MV-4-11 (cell line): Measurements from ENCODE around the gene MAIP1.

ENCODE experiments used
- DNase-seq: peaks from one replicate; lab custom pipeline; 2025; lab: John Stamatoyannopoulos, UW

The MAIP1 gene

DNA sequence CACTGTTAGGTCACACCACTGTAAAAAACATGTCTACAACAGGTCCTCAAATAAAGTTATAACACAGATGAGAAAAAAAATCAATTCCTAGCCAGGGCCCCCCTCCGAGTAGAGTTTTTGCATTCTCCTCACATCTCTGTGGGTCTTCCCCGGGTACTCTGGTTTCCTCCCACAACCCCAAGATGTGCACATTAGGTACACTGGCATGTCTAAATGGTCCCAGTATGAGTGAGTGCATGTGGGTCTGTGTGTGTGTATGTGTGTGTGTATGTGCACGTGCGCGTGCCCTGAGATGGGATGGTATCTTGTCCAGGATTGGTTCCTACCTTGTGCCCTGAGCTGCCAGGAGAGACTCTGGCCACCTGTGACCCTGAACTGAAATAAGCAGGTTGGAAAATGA, 5.0 kb upstream of the MAIP1 start:
- no peak for DNase-seq

DNA sequence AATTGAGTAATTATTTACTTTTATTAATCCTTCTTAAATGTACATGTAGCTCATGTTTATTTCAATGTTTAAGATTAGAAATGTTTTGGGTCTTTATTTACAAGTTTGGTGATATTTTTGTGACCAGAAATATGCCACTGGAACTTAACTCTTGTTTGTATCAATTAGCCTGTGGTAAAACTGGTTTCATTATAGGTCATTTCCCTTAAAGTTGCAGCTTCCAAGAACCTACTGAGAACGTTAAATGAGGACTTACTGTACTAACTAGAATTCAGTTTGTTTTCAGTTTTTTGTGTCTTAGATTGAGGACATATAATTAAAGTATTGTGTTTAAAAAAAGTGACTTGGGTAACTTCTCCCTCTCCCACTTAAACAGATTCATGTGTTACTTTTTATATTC, 4.4 kb upstream of the MAIP1 start:
- peak; percentile 10 for DNase-seq

DNA sequence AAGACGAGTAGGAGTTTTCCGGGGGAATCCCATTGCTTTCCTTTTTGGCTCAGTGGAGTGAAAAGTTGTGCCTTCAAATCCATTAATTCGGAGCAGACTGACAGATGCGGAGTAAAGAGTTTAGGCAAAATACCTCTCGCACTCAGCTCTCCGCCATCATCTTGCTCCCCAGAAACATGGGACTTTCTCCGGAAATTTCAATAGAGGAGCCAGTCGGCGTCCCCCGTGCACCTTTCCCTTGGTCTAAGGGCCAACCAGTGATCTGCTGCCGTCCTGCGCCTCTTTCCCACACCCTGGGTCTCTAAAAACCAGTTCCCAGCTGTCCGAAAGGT, 409 bp upstream of the MAIP1 start:
- no peak for DNase-seq

DNA sequence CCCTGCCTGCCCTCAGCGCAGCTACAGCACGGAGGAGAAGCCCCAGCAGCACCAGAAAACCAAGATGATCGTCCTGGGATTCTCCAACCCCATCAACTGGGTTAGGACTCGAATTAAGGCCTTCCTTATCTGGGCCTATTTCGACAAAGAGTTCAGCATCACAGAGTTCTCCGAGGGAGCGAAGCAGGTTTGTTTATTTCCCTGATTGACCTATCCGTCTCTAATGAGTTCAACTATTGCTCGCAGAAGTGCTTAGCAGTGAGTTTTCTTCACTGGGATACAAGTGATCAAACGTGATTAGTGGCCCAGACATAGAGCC, 639 bp downstream of the MAIP1 start:
- DNase-seq, result no peak

DNA sequence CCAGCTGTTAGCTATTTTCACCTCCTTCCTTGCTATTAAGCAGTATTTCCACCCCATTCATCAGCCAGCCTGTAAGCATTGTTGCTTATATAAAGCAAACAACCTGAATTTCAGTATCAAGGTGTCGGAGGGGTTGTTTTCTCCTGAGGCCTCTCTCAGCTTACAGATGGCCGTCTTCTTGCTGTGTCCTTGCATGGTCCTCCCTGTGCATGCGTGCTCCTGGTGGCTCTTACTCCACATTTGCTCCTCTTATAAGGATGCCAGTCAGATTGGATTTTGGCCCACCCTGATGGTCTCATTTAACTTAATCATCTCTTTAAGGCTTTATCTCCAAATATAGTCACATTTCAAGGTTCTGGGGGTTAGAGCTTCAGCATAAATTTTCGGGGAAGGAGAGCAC, 2.6 kb downstream of the MAIP1 start:
- no peak for DNase-seq

DNA sequence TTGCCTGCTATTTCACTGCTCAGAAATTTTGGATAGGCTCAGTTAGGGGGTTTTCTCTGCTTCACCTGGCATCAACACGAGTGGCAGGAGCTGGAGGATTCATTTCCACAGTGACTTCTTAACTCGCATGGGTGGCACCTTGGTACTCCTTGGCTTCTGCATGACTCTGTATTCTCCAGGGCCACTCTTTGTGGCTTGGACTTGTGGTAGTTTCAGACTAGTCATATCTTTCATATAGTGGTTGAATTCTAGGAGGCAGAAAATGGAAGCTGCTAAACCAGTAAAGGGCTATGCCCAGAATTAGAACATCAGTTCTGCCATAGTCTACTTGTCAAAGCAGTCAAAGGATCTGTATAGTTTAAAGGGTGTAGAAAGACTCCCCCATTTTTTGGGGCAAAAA, 6.8 kb downstream of the MAIP1 start:
- no peak for DNase-seq

DNA sequence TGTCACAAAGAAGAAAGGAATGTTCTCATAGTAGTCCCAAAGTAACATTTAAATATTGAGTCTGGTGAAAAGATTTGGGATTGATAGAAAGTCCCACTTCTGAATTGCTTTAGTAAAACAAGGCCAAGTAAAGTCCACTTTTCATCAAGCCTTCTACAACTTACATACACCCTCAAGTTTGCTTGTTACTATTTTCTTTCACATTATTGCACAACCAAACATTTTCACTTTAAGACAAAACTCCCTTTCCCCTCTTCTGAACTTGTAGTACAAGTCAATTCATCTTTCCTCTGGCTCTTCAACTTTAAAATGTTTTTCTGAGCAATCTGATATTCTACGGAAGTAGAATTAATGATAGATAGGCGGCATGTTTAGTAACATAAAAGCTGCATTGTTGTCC, 11.0 kb downstream of the MAIP1 start:
- no peak for DNase-seq

DNA sequence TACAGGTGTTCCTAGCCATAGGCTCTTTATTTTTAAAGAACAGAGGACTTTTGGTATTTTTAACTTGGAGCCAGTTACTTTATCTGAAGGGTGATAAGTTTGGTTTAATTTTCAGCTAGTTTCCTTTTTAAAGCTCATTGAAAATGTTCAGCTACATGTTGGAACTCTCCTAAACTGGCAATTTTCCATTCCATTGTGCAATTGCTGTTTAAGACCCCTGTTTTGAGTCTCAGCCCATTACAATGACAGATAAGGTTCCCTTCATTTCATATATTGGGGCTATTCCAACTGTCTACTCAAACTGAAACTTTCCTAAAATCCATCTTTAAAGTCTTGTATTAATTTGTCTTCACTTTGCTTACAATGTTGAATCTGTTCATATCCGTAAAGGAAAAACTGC, 11.6 kb downstream of the MAIP1 start:
- DNase-seq, result no peak

DNA sequence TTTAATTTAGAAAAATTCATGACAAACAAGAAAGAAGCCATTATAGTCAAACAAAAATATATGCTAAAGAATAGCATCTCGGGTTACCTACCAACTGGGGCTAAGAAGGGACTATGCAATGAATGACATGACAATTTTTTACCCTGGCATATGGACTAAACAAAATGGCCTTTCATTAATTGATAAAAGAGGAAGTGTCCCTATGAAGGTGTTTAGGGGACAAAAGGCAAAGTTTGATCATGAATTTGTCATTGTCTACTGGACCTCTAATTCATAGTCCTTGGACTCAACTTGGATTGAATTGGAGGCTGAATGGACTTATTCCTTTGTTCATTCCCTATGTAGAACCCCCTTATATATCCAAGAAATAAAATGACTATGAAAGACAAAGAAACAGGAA, 12.7 kb downstream of the MAIP1 start:
- DNase-seq, result no peak

DNA sequence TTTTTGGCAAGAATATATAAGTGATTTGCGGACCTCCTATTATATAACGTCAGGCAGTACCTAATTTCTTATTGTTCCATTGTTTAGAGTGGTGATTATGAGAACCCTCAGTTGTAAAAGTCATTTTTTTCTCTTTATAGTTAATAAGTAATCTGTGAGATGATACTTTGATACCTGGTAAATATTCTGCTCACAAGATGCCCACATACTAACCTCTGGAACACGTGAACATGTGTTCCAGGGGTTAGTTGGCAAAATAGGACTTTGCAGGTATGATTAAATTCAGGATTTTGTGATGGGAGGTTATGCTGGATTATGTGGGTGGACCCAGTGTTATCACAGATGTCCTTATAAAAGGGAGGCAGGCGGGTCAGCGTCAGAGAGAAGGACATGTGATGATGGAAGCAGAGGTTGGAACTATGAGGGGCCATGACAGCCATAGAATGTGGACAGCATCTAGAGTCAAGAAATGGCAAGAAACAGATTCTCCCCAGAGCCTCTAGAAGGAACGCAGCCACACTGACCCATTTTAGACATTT, 16.8 kb downstream of the MAIP1 start:
- no peak for DNase-seq

DNA sequence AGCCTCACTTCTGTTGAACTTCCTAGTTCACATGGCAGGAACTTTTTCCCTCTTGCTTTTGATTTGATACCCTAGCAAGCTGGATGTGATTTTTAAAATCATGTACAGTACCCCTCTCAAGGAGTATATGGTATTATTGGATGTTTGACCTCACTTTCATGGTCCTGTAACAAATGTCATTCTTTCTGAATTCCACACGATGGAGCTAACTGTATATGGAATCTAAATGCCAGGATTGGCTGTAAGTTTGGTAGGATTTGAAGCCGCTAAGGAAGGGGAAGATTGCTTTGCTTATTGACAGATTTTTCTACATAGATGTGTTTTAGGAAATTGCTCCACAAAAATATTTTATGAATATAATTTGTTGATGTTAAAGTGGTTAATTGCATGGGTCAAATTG, 18.3 kb downstream of the MAIP1 start:
- peak; percentile 30 for DNase-seq

DNA sequence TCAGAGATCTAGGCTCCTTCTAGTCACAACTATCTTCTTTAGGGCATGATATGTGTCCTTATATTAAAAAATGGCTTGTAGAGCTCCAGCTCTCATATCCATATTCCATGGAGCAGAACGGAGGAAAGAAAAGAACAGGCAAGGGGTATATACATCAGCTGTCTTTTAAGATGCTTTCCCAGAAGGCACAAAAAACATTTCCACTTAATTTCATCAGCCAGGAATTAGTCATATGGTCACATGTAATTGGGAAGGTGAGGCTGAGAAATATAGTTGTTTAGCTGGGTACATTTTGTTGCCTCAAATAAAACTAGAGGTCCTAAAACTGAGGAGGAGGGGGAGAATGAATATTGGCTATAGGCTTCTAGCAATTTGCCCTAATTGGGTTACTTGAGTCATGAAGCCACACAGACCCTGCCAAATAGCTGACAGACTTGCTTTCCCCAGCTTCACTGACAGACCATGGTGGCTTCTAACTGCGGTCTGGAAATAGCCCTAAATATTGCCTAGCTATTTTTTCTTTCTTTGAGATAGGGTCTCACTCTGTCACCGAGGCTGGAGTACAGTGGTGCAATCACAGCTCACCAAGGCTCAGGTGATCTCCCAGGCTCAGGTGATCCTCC, 20.0 kb downstream of the MAIP1 start:
- DNase-seq, result no peak

DNA sequence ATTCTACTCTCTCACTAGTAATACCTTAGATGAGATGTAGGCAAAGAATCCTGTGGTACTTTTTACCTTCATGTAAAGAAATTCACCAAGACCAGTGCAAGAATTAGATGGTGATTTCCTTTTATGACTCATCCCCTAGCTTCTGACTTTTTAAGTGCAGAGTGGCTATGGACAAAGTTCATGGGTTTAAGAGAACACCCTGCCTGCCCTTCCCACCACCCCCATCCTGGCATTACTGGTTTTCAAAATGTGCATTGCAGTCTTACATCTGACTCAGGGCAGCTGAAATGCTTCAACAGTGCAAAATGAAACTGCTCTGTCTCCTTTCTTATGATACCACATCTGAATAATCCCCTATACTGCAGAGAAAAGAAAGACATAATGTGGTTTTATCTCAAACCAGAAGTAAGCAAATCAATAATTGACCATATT, 22.6 kb downstream of the MAIP1 start:
- peak; percentile 38 for DNase-seq

DNA sequence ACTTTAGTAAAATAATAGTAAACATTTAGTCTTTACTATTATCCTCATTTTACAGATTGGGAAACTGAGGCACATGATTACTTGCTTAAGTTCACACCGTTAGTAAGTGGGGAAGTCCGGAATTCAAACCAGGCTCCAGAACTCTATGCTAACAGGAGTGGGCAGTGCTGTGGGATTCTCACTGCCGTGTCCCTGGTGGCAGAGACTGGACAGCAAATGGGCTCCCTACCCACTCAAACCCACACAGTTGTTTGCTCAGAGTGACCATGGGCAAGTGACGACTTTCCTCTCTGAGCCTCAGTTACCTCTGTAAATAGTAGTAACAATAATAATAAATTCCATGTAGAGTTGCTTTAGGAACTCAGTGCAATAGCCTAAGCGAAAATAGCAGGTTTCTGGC, 24.0 kb downstream of the MAIP1 start:
- no peak for DNase-seq

DNA sequence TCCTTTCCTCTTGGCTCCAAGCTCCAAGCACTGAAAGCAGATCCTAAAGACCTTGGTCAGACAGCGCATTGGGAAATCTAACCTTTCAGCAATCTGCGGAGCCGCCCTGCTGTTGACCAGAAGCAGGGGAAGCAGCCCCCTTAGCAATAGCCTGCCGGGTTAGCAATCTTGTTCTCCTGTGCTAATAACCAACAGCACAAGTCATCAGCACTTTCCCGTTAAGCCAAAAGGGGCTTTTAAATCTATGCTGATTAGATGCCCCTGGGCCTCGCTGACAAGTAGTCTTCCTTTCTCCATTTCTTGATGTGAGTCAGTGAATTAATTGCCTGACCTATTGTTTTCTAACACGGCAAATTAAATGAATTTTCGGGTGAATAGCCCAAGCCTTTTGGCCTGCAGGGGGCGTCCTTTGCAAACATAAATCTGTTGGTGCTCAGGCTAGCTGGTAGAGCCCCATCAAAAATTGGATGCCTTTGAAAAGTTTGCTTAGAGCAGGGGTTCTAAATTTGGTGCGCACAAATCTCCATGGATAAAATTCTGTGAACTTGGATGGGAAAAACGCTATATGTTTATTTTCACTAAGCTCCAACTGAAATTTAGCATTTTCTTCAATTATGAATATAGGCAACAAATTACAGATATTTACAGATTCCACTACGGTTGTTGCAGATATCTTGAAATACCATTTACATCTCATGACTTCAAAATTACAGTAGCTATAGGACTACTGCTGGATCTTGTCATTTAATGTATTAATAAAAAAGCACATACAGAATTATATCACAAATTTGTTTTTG, 24.6 kb downstream of the MAIP1 start:
- DNase-seq, result peak; percentile 59

DNA sequence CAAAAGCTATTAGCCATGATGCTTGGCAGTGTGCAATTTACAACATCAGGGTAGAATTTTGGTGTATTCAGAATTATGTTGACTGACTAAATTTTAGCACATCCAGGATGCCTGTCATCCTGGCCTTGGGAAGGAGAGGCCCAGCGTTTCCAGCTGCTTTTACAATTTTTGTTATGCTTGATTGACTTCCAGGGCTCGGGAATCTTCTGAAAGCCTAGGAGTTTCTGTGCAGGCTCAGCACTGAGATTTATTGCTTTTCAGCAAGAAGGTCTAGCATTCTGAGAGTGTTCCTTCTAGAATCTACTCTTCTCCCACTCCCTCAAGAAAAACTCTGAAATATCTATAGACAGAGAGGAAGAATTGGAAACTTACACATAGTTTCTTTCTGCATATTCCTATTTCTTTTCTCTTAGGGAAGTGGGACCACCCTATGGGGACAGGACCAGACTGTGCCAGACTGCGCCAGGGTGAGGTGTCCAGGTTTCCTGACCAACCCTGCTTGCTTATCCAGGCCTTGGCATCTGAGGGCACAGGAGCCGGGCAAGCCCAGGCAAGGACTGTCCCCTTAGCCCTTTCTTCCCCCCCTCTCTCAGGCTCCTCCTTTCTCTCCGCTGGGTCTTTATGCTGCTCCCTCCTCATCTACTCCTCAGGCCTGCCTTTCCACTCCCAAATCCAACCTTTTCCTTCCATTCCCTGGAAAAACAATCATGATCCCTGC, 26.9 kb downstream of the MAIP1 start:
- DNase-seq, result no peak

DNA sequence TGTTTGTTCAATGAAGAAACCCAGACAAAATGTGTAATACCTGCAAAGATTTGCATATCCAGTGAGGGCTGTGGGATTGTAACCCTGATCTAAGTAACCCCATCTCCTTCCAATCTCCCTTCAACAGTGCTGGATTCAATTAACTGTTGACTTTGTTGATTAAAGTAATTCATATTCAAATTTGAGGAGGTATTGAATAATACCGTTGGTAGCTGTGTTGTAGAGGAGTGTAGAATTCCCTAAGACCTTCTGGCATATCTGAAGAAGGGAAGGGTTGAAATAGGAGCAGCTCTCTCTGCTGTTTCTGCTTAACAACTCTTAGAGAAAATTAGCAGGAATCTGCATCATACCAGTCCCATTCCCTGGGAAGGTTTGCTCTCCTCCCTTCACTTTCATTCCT, 28.2 kb downstream of the MAIP1 start:
- DNase-seq, result no peak

DNA sequence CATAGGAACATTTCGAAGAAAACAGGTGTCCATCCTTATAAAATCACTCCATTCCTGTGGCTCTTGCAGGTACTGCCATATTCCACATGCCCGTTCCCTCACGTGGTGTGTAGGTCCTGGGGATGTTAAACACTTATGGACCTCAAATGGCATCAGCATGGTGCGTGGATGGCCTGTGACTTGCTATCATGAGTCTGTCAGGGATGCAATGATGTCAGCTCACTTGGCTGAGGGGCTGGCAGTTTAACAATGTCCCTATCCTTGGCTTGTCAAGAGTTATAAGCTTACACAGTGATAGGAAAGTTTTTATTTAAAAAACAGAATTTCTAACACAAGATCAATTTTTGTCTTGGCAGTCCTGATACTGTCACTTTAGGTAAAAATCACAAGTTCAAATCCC, 28.8 kb downstream of the MAIP1 start:
- no peak for DNase-seq

DNA sequence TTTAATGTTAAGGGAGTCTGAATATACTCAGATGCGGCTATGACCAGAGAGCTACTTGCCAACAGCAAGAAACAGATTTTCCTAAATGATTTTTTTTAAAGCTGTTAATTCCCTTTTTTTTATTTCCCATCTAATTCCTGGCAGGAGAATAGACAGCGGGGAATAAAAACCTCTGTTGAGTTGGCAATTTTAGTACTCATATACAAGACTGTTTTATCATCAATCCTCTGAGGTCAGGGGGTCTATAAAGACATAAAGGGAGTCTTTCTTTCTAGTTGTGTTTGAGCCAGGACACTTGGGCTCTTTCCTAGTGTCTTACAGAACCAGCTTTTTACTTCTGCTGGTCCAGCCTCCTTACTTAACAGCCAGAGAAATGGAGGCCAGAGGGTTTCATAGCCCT, 29.4 kb downstream of the MAIP1 start:
- DNase-seq, result no peak

DNA sequence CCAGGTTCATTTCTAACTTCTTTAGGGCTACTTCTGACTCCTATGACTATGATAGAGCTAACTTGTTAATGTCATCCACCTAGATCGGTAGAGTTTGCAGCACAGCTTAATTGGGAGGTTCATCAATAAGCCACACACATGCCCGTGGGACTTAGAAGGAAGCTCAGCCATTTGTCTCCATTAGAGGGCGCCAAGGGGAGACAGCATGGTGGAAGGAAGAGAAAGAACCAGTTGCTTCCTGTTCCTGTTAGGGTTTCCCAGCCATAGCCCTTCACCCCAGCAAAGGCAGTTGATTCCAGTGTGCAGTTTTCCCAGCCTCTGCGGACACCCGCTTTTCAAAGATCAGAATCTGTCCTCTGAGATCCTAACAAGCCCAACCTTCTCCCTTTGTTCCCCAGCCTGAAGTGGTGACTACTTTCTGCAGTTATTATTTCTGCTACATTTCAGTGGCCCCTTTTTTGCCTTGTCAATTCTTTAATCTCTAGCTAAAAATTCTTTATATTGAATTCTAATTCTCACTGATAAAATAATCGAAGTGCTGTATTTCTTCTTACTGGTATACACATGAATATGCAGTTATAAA, 30.3 kb downstream of the MAIP1 start:
- DNase-seq, result peak; percentile 90

DNA sequence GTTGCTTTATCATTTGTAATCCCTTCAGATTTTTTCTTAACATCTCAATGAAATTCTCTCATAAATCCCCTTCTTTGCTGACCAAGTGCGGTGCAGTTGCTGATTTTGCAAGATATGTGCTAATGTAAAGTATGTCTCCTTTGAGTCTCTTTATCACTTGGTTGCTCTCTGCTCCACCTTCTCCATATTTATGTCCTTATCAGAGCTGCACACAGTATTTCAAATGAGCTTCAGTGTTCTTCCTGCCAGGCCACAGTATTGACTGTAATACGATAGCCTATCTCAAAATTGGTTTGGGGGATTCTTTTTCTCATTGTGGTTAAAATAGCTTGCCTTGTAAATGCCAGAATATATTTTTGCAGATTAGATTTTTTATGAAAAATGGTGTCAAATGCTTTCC, 32.2 kb downstream of the MAIP1 start:
- no peak for DNase-seq

DNA sequence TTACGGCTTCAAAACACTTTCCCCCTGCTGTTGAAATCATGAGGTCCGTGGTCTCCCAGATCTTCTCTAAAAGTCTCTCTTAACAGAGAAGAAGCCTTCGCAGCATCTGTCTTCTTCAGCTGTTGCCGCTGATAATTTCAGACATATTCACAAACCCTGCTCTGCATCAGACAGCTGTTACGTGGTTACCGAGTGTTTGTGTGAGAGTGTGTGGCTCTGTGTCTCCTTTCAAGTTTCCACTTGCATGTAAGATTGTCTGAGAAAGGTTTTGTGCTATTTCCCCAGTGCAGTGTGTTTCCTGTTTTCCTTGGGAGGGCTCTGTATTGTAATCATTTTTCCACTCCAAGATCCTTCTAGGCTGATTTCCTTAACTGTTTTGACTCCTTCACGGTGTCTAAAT, 32.8 kb downstream of the MAIP1 start:
- DNase-seq, result peak; percentile 34

DNA sequence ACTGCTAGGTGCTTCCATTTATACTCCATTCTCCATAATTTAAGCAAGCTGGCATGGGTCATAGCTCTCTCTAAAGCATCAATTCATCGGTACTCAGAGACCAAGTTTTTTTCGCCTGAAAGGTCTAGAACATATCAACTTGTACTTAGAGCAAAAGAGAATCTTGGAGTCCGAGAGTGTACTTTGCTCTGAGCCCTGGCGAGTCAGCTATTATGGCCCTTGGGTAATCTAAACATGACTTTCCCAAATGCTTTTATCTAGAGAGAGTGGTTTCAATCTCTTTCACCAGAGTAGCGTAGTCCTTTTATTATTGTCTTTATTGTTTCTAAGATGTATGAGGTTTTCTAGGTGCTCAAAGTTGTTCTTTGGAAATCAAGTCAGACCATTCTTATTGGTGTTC, 34.4 kb downstream of the MAIP1 start:
- DNase-seq, result no peak
